Measurements from ENCODE around the gene ATG16L1.

- no peak for TF ChIP-seq CTCF (conservative IDR thresholded peaks at IDR 0.05; ENCODE audit: low read length)
- no peak for TF ChIP-seq EZH2phosphoT487 (IDR thresholded peaks at IDR 0.05; ENCODE audit: borderline replicate concordance, low read depth, low read length)
Measured at GRCh38 chr2:233263045-233263570, 11.6 kb downstream of the ATG16L1 start.
